ENCODE results near the gene SNED1. TPM values are rescaled to one million over a fixed set of nuclear protein-coding genes. Genes with fewer than 3 reads are reported as not detected.

The SNED1 gene
- total RNA-seq, 2 donors from 2014 or later = 9.4 to 10.1 TPM

GRCh38 chr2:241140445-241140840 lies 142.0 kb downstream of the SNED1 start:
- DNase-seq (no peak), ATAC-seq (no peak)
- intact Hi-C loops (cut with DNase I, micrococcal nuclease) = no loop called here

GRCh38 chr2:241141214-241141770 lies 142.9 kb downstream of the SNED1 start:
- DNase-seq (no peak), ATAC-seq (no peak)
- intact Hi-C loops (cut with DNase I, micrococcal nuclease) = no loop called here

- intact Hi-C loops (cut with DNase I, micrococcal nuclease) = no loop called here
- no peak for DNase-seq
- no peak for ATAC-seq
Observed at GRCh38 chr2:241142063-241142462, 143.6 kb downstream of the SNED1 start.

GRCh38 chr2:241142593-241142992 lies 144.2 kb downstream of the SNED1 start:
- ATAC-seq (no peak), DNase-seq (no peak)
- intact Hi-C loops (cut with DNase I, micrococcal nuclease) = no loop called here

Other genes with a start within 250 kb of the SNED1 start
- gene KIF1A, start 178.4 kb upstream of the SNED1 start, total RNA-seq = 1 to 10 TPM; 2.1 to 2.2 TPM
- 1 to 10 TPM in 1 of 2 donors, under 1 TPM in 1; 0.59 to 3.0 TPM for gene AGXT, start 129.8 kb upstream of the SNED1 start, total RNA-seq
- 10 to 100 TPM in 1 of 2 donors, 1 to 10 TPM in 1; 4.5 to 11.8 TPM for gene MAB21L4, start 102.5 kb upstream of the SNED1 start, total RNA-seq
- gene CROCC2, start 92.3 kb upstream of the SNED1 start, total RNA-seq = under 1 TPM in 1 of 2 donors, not detected in 1; 0.06 TPM
- gene MTERF4, start 103.7 kb downstream of the SNED1 start, total RNA-seq = 10 to 100 TPM; 27.7 to 28.7 TPM
- gene PASK, start 150.9 kb downstream of the SNED1 start, total RNA-seq = 10 to 100 TPM; 12.3 to 14.8 TPM
- 10 to 100 TPM; 56.0 to 58.7 TPM for gene PPP1R7, start 151.8 kb downstream of the SNED1 start, total RNA-seq
- gene ANO7, start 190.1 kb downstream of the SNED1 start, total RNA-seq = 100 to 1,000 TPM in 1 of 2 donors, 10 to 100 TPM in 1; 75.4 to 114 TPM